Choroid plexus epithelial cell (primary cell): ENCODE data around the gene ADGRD1.
A peak's percentile ranks its signal among the peaks of the same experiment; 100 is the strongest.
"Not testable (repeated sequence)": the region's sequence is repeated elsewhere in the genome, so short reads cannot be mapped to it uniquely, and the experiment has no call there.

Experiments used
- DNase-seq: peaks from one replicate; pipeline ENCODE4 v3.0.0-alpha.2; 2010; ENCODE audit warnings: low read depth
- H3K4me3 ChIP-seq: 2 replicates; pipeline ENCODE4 v1.5.1; 2011; ENCODE audit warnings: low read depth, mild to moderate bottlenecking, control low read depth, low read length, moderate library complexity
- TF ChIP-seq, protein P1 (sequence below): conservative IDR thresholded peaks from 2 replicates; pipeline ENCODE4 v1.5.1; 2011; ENCODE audit warnings: low read depth, mild to moderate bottlenecking, control low read depth, inconsistent platforms, low read length, moderate library complexity

The ADGRD1 gene

DNA sequence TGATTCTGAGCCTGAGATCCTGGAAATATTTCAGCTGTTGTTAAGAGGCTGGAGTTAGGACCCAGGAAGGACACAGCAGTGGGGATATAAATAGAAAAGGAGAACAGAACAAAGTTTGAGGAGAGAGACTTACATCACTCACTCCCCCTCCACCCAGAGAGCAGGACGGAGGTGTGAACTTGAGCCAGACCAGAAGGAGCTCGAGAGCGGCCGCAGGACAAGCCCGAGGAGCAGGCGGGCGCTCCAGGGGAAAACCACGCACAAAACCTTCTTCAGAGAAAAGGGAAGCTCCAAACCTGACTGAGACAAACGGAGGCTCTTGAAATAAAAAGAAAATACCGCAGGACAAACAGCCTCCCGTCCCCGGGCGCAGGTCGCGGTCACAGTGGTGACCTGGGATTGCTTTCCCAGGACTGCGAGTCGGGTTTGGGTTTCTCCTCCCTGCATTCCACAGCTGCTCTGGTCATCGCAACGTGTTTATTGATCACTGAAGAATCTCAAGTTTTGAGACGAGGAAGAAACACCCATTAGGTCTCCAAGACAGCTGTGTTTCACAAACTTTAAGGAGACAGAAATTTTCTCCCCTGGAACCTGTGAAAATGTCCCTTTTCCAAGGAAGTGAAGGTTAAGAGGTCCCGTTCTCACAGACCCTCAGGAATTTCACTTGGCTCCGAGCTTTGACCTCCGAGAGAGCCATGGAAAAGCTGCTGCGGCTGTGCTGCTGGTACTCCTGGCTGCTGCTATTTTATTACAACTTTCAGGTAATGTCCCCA lies at the start of gene ADGRD1:
Gene ADGRD1, plus strand, starts transcription at position 137 of the 773 bp plus-strand sequence. Its CDS starts 559 bp downstream, at position 696.
- TF ChIP-seq, protein P1, sequence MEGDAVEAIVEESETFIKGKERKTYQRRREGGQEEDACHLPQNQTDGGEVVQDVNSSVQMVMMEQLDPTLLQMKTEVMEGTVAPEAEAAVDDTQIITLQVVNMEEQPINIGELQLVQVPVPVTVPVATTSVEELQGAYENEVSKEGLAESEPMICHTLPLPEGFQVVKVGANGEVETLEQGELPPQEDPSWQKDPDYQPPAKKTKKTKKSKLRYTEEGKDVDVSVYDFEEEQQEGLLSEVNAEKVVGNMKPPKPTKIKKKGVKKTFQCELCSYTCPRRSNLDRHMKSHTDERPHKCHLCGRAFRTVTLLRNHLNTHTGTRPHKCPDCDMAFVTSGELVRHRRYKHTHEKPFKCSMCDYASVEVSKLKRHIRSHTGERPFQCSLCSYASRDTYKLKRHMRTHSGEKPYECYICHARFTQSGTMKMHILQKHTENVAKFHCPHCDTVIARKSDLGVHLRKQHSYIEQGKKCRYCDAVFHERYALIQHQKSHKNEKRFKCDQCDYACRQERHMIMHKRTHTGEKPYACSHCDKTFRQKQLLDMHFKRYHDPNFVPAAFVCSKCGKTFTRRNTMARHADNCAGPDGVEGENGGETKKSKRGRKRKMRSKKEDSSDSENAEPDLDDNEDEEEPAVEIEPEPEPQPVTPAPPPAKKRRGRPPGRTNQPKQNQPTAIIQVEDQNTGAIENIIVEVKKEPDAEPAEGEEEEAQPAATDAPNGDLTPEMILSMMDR, result no peak
- H3K4me3 ChIP-seq, result no peak within 1 kb of the TSS
- DNase-seq, result peak; percentile 41

DNA sequence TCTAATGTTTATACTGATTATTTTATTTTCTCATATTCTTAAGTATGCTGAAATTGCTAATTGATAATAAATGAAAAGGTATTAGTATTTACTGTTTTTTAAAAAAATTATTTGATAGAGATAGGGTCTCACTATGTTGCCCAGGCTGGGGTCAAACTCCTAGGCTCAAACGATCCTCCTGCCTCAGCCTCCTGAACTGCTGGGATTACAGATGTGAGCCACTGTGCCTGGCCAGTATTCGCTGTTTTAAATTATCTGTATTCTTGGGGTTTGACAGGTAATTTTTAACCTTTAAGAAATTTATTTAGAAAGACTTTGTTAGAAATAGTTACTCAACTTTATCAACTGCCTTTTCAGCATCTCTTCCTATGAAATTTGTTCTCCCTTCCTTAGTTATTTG lies 49.6 kb upstream of the ADGRD1 start:
- no peak overlapping the region for H3K4me3 ChIP-seq
- no peak for DNase-seq
- TF ChIP-seq, protein P1, result no peak

DNA sequence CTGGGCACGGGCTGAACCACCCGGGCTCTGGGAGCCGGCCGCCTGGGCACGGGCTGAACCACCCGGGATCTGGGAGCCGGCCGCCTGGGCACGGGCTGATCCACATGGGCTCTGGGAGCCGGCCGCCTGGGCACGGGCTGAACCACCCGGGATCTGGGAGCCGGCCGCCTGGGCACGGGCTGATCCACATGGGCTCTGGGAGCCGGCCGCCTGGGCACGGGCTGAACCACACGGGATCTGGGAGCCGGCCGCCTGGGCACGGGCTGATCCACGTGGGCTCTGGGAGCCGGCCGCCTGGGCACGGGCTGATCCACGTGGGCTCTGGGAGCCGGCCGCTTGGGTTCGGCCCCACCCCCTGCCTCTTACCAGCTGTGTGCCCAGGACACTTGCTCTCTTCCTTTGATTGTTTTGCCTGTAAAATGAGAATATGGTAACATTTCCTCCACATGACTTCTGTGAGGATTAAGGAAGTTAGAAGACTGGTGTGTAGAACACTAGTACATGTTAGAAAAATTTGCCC lies 48.7 kb upstream of the ADGRD1 start:
- not testable (repeated sequence) for DNase-seq, H3K4me3 ChIP-seq

DNA sequence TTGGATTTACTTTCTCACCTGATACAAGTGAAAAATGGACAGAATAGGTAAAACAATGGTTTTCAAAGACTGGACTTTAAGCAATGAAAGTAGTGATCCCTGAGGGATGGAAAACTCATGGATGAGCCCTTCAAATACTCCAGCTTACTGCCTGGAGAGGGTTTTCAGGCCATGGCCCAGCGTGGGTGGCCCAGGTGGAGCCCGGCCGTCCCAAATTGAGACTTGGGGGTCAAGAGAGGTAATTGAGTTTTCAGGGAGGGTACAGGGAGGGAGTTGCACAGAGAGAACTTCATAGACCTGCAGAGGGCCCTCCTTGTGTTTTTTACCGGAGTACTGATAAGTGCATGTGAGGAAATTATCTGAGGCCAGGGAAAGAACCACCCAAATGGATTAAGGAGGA lies 44.6 kb upstream of the ADGRD1 start:
- H3K4me3 ChIP-seq, result no peak overlapping the region
- TF ChIP-seq, protein P1, result no peak
- no peak for DNase-seq

DNA sequence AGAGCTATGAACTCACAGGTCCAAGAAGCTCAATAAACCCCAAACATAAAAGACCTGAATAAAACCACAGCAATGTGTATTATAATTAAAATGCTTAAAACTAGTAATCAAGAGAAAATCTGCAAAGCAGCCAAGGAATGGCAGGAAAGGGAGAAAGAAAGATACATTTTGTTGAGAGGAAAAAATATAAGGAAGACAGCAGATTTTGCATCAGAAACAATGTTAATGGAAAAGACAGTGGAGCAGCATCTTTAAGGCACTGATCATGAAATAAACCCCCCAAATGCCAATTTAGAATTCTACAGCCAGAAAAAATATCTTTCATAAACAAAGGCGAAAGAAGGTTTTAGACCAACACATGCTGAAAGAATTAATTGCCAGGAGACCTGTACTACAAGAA lies 42.5 kb upstream of the ADGRD1 start:
- H3K4me3 ChIP-seq, result no peak overlapping the region
- no peak for DNase-seq
- TF ChIP-seq, protein P1, result no peak

DNA sequence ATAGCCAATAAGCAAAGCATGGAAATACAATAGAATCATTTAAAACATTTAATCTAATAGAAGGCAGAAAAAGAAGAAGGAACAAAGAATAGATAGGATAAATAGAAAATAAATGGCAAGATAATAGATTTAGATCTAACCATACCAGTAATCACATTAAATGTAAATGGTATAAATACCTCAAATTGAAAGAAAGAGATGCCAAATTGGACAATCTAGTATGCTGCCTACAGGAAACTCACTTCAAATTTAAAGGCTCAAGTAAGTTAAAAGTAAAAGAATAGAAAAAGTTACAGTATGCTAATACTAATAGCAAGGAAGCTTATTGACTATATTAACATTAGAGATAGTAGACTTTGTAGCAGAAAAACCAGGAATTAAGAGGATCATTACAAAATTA lies 41.8 kb upstream of the ADGRD1 start:
- H3K4me3 ChIP-seq, result no peak overlapping the region
- TF ChIP-seq, protein P1, result no peak
- DNase-seq, result no peak

DNA sequence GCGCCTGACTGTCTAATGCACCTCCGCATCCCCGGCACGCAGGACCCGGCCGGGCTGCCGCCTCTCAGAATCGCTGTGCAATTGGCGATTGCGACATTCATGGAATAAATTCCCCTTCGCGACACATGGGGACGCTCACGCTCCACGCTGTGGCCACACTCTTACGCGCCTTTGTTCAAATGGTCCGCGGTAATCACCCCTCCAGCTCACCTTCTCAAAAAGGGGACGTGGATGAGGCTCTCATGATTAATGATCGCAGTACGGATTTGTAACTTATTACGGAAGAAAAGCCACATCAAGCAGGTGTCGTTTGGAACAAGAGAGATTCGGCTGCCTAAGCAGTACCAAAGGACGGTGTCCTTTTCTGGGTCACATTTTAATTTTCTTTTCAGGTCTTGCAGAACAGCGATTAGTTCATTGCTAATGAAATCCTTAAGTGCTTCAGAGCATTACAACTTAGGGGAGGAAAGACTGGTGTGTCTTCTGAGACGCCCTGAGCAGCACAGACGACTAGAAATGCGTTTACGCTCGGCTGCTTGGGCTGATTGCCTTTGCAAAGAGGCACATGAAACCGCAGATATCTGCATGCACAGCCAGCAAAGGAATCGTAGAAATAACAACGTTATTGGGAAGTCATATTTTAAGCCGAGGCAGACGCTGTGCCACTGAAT lies 37.3 kb upstream of the ADGRD1 start:
- DNase-seq, result peak; percentile 50
- H3K4me3 ChIP-seq, result no peak overlapping the region
- TF ChIP-seq, protein P1, result peak; percentile 79
